ENCODE measurements around the gene PRAME.
"Not testable (repeated sequence)": the region's sequence is repeated elsewhere in the genome, so short reads cannot be mapped to it uniquely, and the experiment has no call there.

Gene PRAME

DNA sequence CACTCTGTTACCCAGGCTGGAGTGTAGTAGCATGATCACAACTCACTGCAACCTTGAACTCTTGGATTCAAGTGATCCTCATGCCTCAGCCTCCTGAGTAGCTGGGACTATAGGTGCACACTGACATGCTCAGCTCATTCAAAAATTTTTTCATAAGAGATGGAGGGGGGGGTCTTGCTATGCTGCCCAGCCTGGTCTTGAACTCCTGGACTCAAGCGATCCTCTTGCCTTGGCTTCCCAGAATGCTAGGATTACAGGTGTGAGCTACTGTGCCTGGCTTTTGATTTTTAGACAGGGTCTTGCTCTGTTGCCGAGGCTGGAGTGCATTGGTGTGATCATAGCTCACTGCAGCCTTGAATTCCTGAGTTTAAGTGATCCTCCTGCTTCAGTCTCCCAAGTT, 14.0 kb downstream of the PRAME start:
- DNase-seq (ENCODE audit: insufficient read length, low spot score): no peak
- FAIRE-seq: no peak
- no peak for TF ChIP-seq POLR2AphosphoS5 (IDR thresholded peaks at IDR 0.05; ENCODE audit: low read depth, low read length)
- no peak for TF ChIP-seq TAF1 (IDR thresholded peaks at IDR 0.05; ENCODE audit: low read depth, low read length)
- TF ChIP-seq POU2F2 (IDR thresholded peaks at IDR 0.05; ENCODE audit: low read depth, low read length): no peak
- TF ChIP-seq POLR2A (IDR thresholded peaks at IDR 0.05; ENCODE audit: low read depth, low read length): no peak
- TF ChIP-seq PAX5 (IDR thresholded peaks at IDR 0.05; ENCODE audit: insufficient read depth, low read length, severe bottlenecking): no peak
- TF ChIP-seq SPI1 (IDR thresholded peaks at IDR 0.05; ENCODE audit: low read depth, low read length): no peak

DNA sequence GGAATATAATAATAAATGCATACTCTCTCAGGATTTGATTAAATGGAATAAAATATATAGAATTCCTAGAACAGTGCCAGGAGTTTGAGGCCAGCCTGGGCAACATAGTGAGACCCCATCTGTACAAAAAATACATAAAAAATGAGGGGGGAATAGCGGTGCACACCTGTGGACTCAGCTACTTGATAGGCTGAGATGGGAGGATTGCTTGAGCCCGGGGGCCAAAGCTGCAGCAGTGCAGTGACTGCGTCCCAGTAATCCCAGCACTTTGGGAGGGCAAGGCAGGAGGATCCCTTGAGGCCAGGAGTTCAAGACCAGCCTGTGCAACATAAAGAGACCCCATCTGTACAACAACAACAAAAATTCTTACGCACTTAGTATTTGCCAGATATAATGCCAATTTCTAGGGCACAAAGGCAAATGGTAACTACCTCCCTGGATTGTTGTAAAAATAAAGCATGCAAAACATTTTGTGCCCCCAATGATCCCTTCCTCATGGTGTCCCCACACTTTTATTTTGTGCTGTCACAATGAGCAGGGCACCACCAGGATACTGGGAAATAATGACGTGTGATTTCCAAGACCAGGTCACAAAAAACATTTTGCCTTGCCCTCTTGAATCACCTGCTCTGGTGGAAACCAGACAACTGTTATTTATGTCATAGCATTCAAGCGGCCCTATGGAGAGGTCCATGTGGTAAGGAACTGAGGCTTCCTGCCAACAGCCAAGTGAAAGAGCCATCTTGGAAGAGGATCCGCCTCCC, 20.7 kb downstream of the PRAME start:
- FAIRE-seq: no peak
- TF ChIP-seq PAX5 (IDR thresholded peaks at IDR 0.05; ENCODE audit: insufficient read depth, low read length, severe bottlenecking) (no peak), TAF1 (IDR thresholded peaks at IDR 0.05; ENCODE audit: low read depth, low read length) (no peak), POU2F2 (IDR thresholded peaks at IDR 0.05; ENCODE audit: low read depth, low read length) (no peak), SPI1 (IDR thresholded peaks at IDR 0.05; ENCODE audit: low read depth, low read length) (no peak), POLR2AphosphoS5 (IDR thresholded peaks at IDR 0.05; ENCODE audit: low read depth, low read length) (no peak), POLR2A (IDR thresholded peaks at IDR 0.05; ENCODE audit: low read depth, low read length) (no peak)
- DNase-seq (ENCODE audit: insufficient read length, low spot score): no peak

DNA sequence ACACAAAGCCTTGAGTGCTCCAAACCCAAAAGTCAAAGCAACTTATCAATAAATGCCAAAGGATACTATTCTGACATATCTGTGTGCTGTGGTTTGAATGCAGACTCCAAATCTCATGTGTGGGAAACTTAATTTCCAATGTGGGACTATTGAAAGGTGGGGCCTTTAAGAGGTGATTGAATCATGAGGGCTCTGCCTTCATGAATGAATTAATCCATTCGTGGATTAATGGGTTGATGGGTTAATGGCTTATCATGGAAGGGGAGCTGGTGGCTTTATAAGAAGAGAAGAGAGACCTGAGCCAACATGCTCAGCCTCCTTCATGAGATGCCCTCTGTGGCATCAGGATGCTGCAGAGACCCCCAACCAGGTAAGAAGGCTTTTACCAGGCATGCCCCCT, 22.1 kb downstream of the PRAME start:
- DNase-seq (ENCODE audit: insufficient read length, low spot score): no peak
- TF ChIP-seq SPI1 (IDR thresholded peaks at IDR 0.05; ENCODE audit: low read depth, low read length): no peak
- TF ChIP-seq POLR2A (IDR thresholded peaks at IDR 0.05; ENCODE audit: low read depth, low read length): no peak
- TF ChIP-seq POU2F2 (IDR thresholded peaks at IDR 0.05; ENCODE audit: low read depth, low read length): no peak
- no peak for TF ChIP-seq POLR2AphosphoS5 (IDR thresholded peaks at IDR 0.05; ENCODE audit: low read depth, low read length)
- TF ChIP-seq PAX5 (IDR thresholded peaks at IDR 0.05; ENCODE audit: insufficient read depth, low read length, severe bottlenecking): no peak
- TF ChIP-seq TAF1 (IDR thresholded peaks at IDR 0.05; ENCODE audit: low read depth, low read length): no peak
- no peak for FAIRE-seq

DNA sequence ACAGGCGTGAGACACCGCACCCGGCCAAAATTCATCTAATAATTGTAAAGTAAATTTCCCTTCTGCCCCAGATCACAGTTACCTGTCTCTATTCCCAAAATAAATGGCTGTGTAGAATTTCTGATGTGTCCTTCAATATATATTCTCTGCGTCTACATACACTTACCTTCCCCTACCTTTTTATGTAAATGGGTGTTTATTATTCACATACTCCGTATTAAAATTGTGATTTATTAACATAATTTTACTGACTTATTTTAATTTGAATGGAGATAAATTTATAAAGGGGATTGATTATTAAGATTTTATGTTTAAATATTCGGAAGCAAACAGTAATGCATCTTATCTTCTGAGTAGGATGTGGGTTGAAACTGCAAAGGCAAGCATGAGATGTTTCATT, 22.6 kb downstream of the PRAME start:
- no peak for FAIRE-seq
- no peak for DNase-seq (ENCODE audit: insufficient read length, low spot score)
- no peak for TF ChIP-seq TAF1 (IDR thresholded peaks at IDR 0.05; ENCODE audit: low read depth, low read length)
- TF ChIP-seq POU2F2 (IDR thresholded peaks at IDR 0.05; ENCODE audit: low read depth, low read length): no peak
- TF ChIP-seq PAX5 (IDR thresholded peaks at IDR 0.05; ENCODE audit: insufficient read depth, low read length, severe bottlenecking): no peak
- no peak for TF ChIP-seq POLR2AphosphoS5 (IDR thresholded peaks at IDR 0.05; ENCODE audit: low read depth, low read length)
- TF ChIP-seq SPI1 (IDR thresholded peaks at IDR 0.05; ENCODE audit: low read depth, low read length): no peak
- no peak for TF ChIP-seq POLR2A (IDR thresholded peaks at IDR 0.05; ENCODE audit: low read depth, low read length)

DNA sequence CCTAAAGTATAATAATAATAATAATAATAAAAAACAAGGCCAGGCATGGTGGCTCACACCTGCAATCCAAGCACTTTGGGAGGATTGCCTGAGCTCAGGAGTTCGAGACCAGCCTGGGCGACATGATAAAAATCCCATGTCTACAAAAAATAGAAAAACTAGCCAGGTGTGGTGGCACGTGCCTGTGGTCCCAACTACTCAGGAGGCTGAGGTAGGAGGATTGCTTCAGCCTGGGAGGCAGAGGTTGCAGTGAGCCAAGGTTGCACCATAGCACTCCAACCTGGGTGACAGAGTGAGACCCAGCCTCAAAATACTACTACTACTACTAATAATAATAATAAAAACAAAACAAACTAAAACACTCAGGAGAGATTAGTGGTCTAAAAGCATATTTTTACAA, 23.4 kb downstream of the PRAME start:
- no peak for TF ChIP-seq TAF1 (IDR thresholded peaks at IDR 0.05; ENCODE audit: low read depth, low read length)
- FAIRE-seq: no peak

DNA sequence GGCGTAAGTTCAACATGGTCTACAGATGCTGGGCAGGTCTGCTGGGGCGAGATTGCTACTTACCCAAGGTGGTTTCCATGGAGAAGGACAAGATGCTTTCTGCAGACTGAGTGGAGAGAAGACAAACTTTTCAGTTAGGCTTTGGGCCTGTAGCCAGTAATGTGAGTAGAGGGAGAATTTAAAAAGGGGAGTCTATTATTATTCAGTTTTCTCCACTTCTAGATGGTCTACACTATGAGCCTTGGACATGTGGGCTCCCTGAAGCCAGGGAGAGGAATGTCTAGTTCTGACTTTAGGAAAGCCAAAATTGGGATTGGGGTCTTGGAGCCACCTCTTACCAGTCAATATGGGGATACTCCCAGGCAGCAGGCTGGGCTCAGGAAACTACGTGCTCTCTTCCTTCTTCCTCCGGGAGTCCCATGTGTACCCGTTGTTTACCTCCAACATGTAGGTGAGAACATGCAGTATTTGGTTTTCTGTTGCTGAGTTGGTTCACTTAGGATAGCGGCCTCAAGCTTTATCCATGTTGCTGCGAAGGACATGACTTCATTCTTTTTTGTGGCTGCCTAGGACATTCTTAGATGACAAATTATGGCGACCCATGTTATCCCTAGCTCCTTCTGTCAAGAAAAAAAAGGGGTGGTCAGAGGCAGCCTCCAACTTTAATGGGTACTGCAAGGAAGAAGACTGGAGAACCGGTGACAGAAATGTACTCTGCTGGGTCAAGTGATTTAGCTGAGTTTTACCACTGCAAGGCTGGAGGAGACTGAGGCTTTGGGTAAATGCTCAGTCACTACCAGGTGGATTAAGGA, 24.3 kb downstream of the PRAME start:
- FAIRE-seq (no peak), DNase-seq (ENCODE audit: insufficient read length, low spot score) (no peak)
- TF ChIP-seq PAX5 (IDR thresholded peaks at IDR 0.05; ENCODE audit: insufficient read depth, low read length, severe bottlenecking) (no peak), SPI1 (IDR thresholded peaks at IDR 0.05; ENCODE audit: low read depth, low read length) (no peak), POLR2AphosphoS5 (IDR thresholded peaks at IDR 0.05; ENCODE audit: low read depth, low read length) (no peak), TAF1 (IDR thresholded peaks at IDR 0.05; ENCODE audit: low read depth, low read length) (no peak), POU2F2 (IDR thresholded peaks at IDR 0.05; ENCODE audit: low read depth, low read length) (no peak)

More for the DNA sequence above, 23.4 kb downstream of the PRAME start:
- no peak for DNase-seq (ENCODE audit: insufficient read length, low spot score)

DNA sequence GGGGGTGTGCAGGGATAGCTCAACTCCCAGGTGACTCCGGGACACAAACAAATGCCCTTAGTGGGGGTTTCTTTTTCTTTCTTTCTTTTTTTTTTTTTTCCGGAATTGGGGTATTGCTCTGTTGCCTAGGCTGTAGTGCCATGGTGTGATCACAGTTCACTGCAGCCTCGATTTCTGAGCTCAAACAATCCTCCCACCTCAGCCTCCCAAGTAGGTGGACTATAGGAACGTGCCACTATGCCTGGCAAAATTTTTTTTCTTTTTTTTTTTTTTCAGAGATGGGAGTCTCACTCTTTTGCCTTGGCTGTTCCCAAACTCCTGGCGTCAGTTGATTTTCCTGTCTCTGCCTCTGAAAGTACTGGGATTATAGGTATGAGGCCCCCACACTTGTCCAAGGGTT, 25.2 kb downstream of the PRAME start:
- no peak for FAIRE-seq
- DNase-seq (ENCODE audit: insufficient read length, low spot score): no peak
- TF ChIP-seq POU2F2 (IDR thresholded peaks at IDR 0.05; ENCODE audit: low read depth, low read length) (no peak), POLR2A (IDR thresholded peaks at IDR 0.05; ENCODE audit: low read depth, low read length) (no peak)

DNA sequence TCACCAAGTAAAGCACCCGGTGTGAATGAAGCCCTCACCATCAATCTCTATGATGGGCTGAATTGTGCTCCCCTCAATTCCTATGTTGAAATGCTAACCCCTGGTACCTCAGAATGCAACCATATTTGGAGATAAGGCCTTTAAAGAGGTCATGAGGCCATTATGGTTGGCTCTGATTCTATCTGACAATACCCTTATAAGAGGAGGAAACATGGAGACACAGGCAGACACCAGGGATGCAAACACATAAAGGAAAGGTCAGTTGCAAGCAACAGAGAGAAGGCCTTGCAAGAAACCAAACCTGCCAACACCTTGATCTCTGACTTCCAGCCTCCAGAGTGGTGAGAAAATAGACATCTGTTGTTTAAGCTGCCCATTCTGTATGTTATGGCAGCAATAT, 25.6 kb downstream of the PRAME start:
- FAIRE-seq (no peak), DNase-seq (ENCODE audit: insufficient read length, low spot score) (no peak)
- TF ChIP-seq TAF1 (IDR thresholded peaks at IDR 0.05; ENCODE audit: low read depth, low read length): no peak
- TF ChIP-seq SPI1 (IDR thresholded peaks at IDR 0.05; ENCODE audit: low read depth, low read length): no peak
- TF ChIP-seq POLR2A (IDR thresholded peaks at IDR 0.05; ENCODE audit: low read depth, low read length): no peak
- no peak for TF ChIP-seq POLR2AphosphoS5 (IDR thresholded peaks at IDR 0.05; ENCODE audit: low read depth, low read length)
- TF ChIP-seq PAX5 (IDR thresholded peaks at IDR 0.05; ENCODE audit: insufficient read depth, low read length, severe bottlenecking): no peak

DNA sequence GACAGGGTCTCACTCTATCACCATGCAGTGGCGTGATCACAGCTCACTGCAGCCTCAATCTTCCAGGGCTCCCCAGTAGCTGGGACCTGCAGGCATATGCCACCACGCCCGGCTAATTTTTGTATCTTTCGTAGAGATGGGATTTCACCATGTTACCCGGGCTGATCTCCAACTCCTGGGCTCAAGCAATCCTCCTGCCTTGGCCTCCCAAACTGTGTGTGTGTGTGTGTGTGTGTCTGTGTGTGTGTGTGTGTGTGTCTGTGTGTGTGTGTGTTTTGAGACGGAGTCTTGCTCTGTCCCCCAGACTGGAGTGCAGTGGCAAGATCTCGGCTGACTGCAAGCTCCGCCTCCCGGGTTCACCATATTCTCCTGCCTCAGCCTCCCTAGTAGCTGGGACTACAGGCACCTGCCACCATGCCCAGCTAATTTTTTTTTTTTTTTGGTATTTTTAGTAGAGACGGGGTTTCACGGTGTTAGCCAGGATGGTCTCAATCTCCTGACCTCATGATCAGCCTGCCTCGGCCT, 26.5 kb downstream of the PRAME start:
- FAIRE-seq: not testable (repeated sequence)

More for the DNA sequence above, 26.5 kb downstream of the PRAME start:
- DNase-seq (ENCODE audit: insufficient read length, low spot score): not testable (repeated sequence)
